H1 (cell line): ENCODE results near the gene TRIM21. TPM values are rescaled to one million over a fixed set of nuclear protein-coding genes. Genes with fewer than 3 reads are reported as not detected.

Source experiments
- BCL11A ChIP-seq, 2 experiments: IDR thresholded peaks; one replicate each; pipeline ENCODE4 v1.6.1; 2011; ENCODE audit warnings: low read depth in 2 of 2, low read length in 2 of 2, mild to moderate bottlenecking in 2 of 2
- CHD2 ChIP-seq: IDR thresholded peaks from 2 replicates; pipeline ENCODE4 v1.6.1; 2012; ENCODE audit warnings: low read length, improper control_type of control experiment
- CREB1 ChIP-seq: IDR thresholded peaks from 2 replicates; pipeline ENCODE4 v1.6.1; 2012; ENCODE audit warnings: inconsistent platforms
- E2F6 ChIP-seq: IDR thresholded peaks from 2 replicates; pipeline ENCODE4 v1.6.1; 2012; ENCODE audit warnings: inconsistent platforms
- EP300 ChIP-seq, 2 experiments: IDR thresholded peaks; 1 replicate in 1 of 2; 2 replicates in 1 of 2; pipeline ENCODE4 v1.6.1; 2011 to 2012; ENCODE audit warnings: low read depth in 2 of 2, low read length in 2 of 2, mild to moderate bottlenecking in 2 of 2, borderline replicate concordance in 1 of 2, inconsistent platforms in 1 of 2, moderate library complexity in 1 of 2
- EZH2 ChIP-seq: fragments of 200-600 bp; sonication (generic); IDR thresholded peaks from 2 replicates; pipeline ENCODE4 v1.7.1; 2012; ENCODE audit warnings: low read depth, mild to moderate bottlenecking, moderate library complexity, low read length, inconsistent platforms; ENCODE audit not compliant: severe bottlenecking
- RAD21 ChIP-seq, 2 experiments: IDR thresholded peaks in 1 of 2; conservative IDR thresholded peaks in 1 of 2; 2 replicates each; pipeline ENCODE4 v1.6.1; 2011; ENCODE audit warnings: low read depth in 2 of 2, low read length in 2 of 2, improper control_type of control experiment in 1 of 2, inconsistent platforms in 1 of 2, mild to moderate bottlenecking in 1 of 2, moderate library complexity in 1 of 2
- RNF2 ChIP-seq: fragments of 200-900, 300-1000 bp; sonication (generic); IDR thresholded peaks from 2 replicates; pipeline ENCODE4 v1.7.1; 2016; ENCODE audit warnings: borderline replicate concordance, low read depth, mild to moderate bottlenecking, antibody characterized with exemption, low read length; ENCODE audit not compliant: poor library complexity, severe bottlenecking; ENCODE audit errors: missing control alignments
- TAF1 ChIP-seq: IDR thresholded peaks from 2 replicates; pipeline ENCODE4 v1.6.1; 2011; ENCODE audit warnings: mild to moderate bottlenecking, low read depth, low read length
- polyA plus RNA-seq, 7 experiments: library from polyadenylated mRNA; depleted of rRNA in 3 of 7; stranded (reverse) in 5 of 7; unstranded in 2 of 7; fragments of >200 nt in 5 of 7; fragments of 200-250 nt in 2 of 7; gene quantifications; 1 replicate in 5 of 7; 2 replicates in 1 of 7; 4 replicates in 1 of 7; pipeline versions ENCODE4 v1.2.1 to v1.2.3, GENCODE V29; 2011 to 2013; ENCODE audit warnings: missing spikeins in 2 of 7, mixed read lengths in 2 of 7
- total RNA-seq: library from RNA; stranded (reverse); fragmentation: NEBNext Ultra II Directional; extraction: Animal tissue kit (Norgen Biotek cat#: 25700); gene quantifications from 2 replicates; pipeline ENCODE4 v1.2.1, GENCODE V29; 2021
- TF ChIP-seq, protein P1 (sequence below): fragments of 300-600 bp; sonication (generic); IDR thresholded peaks from 2 replicates; pipeline ENCODE4 v1.7.1; 2012; ENCODE audit warnings: low read length, moderate library complexity, mild to moderate bottlenecking, inconsistent platforms; ENCODE audit not compliant: insufficient replicate concordance

TRIM21 gene
- total and polyA plus RNA-seq, 2 of the 8 experiments (the other 6 are each of a cell fraction or from before 2014, with no cell fraction given): 15.6 to 16.7 TPM

- TF ChIP-seq, protein P1, sequence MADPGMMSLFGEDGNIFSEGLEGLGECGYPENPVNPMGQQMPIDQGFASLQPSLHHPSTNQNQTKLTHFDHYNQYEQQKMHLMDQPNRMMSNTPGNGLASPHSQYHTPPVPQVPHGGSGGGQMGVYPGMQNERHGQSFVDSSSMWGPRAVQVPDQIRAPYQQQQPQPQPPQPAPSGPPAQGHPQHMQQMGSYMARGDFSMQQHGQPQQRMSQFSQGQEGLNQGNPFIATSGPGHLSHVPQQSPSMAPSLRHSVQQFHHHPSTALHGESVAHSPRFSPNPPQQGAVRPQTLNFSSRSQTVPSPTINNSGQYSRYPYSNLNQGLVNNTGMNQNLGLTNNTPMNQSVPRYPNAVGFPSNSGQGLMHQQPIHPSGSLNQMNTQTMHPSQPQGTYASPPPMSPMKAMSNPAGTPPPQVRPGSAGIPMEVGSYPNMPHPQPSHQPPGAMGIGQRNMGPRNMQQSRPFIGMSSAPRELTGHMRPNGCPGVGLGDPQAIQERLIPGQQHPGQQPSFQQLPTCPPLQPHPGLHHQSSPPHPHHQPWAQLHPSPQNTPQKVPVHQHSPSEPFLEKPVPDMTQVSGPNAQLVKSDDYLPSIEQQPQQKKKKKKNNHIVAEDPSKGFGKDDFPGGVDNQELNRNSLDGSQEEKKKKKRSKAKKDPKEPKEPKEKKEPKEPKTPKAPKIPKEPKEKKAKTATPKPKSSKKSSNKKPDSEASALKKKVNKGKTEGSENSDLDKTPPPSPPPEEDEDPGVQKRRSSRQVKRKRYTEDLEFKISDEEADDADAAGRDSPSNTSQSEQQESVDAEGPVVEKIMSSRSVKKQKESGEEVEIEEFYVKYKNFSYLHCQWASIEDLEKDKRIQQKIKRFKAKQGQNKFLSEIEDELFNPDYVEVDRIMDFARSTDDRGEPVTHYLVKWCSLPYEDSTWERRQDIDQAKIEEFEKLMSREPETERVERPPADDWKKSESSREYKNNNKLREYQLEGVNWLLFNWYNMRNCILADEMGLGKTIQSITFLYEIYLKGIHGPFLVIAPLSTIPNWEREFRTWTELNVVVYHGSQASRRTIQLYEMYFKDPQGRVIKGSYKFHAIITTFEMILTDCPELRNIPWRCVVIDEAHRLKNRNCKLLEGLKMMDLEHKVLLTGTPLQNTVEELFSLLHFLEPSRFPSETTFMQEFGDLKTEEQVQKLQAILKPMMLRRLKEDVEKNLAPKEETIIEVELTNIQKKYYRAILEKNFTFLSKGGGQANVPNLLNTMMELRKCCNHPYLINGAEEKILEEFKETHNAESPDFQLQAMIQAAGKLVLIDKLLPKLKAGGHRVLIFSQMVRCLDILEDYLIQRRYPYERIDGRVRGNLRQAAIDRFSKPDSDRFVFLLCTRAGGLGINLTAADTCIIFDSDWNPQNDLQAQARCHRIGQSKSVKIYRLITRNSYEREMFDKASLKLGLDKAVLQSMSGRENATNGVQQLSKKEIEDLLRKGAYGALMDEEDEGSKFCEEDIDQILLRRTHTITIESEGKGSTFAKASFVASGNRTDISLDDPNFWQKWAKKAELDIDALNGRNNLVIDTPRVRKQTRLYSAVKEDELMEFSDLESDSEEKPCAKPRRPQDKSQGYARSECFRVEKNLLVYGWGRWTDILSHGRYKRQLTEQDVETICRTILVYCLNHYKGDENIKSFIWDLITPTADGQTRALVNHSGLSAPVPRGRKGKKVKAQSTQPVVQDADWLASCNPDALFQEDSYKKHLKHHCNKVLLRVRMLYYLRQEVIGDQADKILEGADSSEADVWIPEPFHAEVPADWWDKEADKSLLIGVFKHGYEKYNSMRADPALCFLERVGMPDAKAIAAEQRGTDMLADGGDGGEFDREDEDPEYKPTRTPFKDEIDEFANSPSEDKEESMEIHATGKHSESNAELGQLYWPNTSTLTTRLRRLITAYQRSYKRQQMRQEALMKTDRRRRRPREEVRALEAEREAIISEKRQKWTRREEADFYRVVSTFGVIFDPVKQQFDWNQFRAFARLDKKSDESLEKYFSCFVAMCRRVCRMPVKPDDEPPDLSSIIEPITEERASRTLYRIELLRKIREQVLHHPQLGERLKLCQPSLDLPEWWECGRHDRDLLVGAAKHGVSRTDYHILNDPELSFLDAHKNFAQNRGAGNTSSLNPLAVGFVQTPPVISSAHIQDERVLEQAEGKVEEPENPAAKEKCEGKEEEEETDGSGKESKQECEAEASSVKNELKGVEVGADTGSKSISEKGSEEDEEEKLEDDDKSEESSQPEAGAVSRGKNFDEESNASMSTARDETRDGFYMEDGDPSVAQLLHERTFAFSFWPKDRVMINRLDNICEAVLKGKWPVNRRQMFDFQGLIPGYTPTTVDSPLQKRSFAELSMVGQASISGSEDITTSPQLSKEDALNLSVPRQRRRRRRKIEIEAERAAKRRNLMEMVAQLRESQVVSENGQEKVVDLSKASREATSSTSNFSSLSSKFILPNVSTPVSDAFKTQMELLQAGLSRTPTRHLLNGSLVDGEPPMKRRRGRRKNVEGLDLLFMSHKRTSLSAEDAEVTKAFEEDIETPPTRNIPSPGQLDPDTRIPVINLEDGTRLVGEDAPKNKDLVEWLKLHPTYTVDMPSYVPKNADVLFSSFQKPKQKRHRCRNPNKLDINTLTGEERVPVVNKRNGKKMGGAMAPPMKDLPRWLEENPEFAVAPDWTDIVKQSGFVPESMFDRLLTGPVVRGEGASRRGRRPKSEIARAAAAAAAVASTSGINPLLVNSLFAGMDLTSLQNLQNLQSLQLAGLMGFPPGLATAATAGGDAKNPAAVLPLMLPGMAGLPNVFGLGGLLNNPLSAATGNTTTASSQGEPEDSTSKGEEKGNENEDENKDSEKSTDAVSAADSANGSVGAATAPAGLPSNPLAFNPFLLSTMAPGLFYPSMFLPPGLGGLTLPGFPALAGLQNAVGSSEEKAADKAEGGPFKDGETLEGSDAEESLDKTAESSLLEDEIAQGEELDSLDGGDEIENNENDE: no peak
- TF ChIP-seq EZH2 (no peak), RNF2 (no peak), E2F6 (no peak), BCL11A (IDR thresholded peaks at IDR 0.05; ENCODE audit: low read depth in 2 of 2, low read length in 2 of 2) (no peak), CHD2 (no peak), EP300 (IDR thresholded peaks at IDR 0.05; ENCODE audit: borderline replicate concordance in 1 of 2, low read depth in 2 of 2, low read length in 2 of 2) (no peak), CREB1 (no peak), RAD21 (IDR thresholded peaks at IDR 0.05 in 1 of 2, conservative IDR thresholded peaks at IDR 0.05 in 1 of 2; ENCODE audit: low read depth in 2 of 2, low read length in 2 of 2) (no peak), TAF1 (no peak)
Measured at GRCh38 chr11:4388221-4388620, 5.3 kb downstream of the TRIM21 start (continued).
